Activated CD8-positive, alpha-beta memory T cell treated with anti-CD3 and anti-CD28 coated beads for 4 hours (primary cell): ENCODE results near the gene FAM13B.
"Not testable (repeated sequence)": the region's sequence is repeated elsewhere in the genome, so short reads cannot be mapped to it uniquely, and the experiment has no call there.

Source experiments
- DNase-seq, 2 donors: peaks; one replicate each; pipeline ENCODE4 v3.0.0-alpha.2; 2020; ENCODE audit warnings: low read depth in 2 of 2

FAM13B gene

DNA sequence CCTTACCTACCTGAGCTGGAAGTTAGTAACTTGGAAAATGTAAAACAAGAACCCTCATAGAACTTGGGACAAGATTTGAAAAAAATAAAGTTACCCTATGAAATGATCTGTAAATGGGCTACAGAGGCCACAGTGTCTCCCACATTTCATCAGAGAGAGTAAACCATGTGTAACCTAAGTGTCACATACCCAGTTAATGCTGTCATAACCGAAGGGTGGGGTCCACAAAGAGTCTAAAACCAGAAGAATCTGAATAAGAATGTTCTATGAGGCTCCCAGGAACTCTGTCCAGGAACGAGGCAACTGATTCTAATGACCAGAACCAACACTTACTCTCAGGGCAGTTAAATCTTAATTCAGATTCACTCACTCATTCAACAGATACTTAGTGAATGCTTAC is 1.0 kb upstream of the FAM13B start:
- no peak for DNase-seq

DNA sequence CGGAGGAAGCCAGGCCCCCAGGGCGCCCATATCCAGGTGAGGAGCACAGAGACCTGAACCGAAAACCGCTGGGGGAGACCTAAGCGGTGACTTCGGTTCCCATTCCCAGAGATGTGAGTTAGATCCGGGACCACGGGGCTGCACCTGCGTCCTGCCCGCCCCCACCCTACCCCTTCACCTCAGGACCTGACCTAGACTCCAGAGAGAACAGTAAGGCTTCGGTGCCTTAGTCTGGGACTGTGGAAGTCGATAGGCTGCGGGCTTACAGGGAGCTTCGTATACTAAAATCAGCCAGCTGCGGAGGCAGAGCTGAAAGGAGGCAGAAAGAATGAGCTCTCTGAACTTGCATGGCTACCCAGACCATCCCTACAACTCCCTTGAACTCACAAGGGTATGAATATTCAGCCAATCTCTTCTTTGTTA is 518 bp upstream of the FAM13B start:
- DNase-seq: no peak

GRCh38 chr5:138032028-138032571 is 779 bp downstream of the FAM13B start:
- DNase-seq: peak; percentile 22 to 27

GRCh38 chr5:138029944-138030343 is 2.9 kb downstream of the FAM13B start:
- DNase-seq: no peak

GRCh38 chr5:138029501-138029900 is 3.4 kb downstream of the FAM13B start:
- no peak for DNase-seq

DNA sequence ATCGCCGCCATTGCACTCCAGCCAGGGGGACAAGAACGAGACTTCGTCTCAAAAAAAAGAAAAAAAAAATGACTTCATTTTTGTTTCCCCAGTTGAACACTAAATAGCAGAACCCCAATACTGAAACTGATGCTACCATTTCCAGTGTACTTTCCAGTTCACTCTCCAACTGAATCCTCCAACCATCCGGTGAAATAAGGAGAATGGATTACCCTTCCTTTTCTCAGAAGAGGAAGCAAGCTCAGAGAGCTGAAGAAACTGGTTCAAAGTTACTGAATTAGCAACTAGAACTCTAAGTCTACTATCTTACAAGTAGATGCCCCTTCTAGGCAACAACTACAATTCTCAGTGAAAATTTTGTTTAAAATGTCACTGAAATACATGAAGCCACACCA is 3.9 kb downstream of the FAM13B start:
- DNase-seq: no peak

DNA sequence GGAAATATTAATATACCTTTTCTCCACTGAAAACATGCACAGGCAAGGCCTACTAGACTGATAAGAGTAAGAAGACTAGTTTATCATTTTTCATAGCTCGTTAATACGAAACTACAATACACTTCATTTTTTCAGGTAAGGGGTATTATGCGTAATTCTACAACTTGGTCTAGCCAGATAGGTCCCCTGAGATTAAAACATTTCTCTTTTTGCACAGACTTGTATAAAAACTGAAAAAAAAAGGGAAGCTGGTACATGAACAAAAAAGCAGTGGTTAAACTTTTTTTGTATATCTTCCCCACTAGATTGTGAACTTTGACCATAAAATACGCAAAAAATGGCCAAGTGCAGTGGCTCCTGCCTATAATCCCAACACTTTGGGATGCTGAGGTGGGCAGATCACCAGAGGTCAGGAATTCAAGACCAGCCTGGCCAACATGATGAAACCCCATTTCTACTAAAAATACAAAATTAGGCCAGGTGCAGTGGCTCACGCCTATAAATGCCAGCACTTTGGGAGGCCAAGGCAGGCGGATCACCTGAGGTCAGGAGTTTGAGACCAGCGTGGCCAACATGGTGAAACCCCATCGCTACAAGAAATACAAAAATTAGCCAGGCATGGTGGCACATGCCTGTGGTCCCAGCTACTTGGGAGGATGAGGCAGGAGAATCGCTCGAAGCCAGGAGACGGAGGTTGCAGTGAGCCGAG is 4.5 kb downstream of the FAM13B start:
- DNase-seq: not testable (repeated sequence)

GRCh38 chr5:138026793-138027192 is 6.1 kb downstream of the FAM13B start:
- DNase-seq: not testable (repeated sequence)

GRCh38 chr5:138025285-138025684 is 7.6 kb downstream of the FAM13B start:
- no peak for DNase-seq

- DNase-seq: no peak
Observed at GRCh38 chr5:138024117-138024516, 8.8 kb downstream of the FAM13B start.

DNA sequence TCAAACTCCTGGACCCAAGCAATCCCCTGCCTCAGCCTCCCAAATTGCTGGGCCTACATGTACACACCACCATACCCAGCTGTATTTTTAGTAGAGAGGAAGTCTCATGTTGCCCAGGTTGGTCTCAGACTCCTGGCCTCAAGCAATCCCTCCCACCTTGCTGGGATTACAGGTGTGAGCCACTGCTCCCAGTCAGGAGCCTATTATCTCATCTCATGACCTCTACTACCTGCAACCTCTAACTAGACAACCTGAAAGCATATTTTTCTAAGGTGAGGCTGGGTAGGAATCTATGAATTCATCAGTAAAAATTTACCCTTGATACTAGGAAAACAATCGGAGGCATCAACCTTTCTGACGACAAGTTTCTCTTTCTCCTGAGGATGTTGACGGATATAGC is 10.0 kb downstream of the FAM13B start:
- DNase-seq: no peak

- no peak for DNase-seq
Observed at GRCh38 chr5:138021771-138022170, 11.1 kb downstream of the FAM13B start.

DNA sequence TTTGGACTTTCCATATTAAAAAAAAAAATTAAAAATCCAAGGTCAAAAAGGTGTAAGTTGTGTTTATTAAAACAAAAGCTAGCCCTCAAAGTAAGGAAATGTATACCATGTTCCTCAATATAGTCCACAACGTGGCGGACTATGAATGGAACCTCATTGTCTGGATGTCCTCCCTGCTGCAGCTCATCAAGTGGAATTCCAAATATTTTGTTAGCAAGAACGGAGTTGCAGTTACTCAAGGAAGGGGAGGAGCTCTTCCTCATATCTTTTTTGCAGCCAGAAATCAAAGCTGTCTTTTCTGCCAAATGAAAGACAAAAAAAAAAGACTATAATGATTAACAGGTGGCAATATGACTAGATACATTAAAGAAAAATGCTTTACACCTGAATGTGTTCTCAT is 14.0 kb downstream of the FAM13B start:
- DNase-seq: no peak

GRCh38 chr5:138015916-138016315 is 17.0 kb downstream of the FAM13B start:
- DNase-seq: no peak

GRCh38 chr5:138011991-138012390 is 20.9 kb downstream of the FAM13B start:
- DNase-seq: no peak

DNA sequence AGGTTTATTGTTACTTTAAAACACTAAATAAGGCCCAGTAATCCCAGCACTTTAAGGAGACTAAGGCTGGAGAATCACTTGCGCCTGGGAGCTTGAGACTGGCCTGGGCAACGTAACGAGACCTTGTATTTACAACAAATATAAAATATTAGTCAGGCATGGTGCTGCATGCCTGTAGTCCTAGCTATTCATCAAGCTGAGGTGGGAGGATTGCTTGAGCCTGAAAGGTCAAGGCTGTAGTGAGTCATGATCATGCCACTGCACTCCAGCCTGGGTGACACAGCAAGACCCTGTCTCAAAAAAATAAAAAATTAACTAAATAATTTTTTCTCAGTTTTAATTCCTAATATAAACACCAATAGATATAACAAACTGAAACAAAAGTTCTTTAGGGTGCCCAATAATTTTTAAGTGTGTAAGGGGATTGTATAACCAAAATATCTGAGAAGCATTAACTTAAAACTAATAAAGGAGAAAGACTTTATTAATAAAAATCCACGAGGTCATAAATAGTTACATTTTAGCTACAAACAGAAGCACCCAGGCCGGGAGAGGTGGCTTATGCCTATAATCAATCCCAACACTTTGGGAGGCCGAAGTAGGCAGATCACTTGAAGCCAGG is 32.7 kb downstream of the FAM13B start:
- no peak for DNase-seq

DNA sequence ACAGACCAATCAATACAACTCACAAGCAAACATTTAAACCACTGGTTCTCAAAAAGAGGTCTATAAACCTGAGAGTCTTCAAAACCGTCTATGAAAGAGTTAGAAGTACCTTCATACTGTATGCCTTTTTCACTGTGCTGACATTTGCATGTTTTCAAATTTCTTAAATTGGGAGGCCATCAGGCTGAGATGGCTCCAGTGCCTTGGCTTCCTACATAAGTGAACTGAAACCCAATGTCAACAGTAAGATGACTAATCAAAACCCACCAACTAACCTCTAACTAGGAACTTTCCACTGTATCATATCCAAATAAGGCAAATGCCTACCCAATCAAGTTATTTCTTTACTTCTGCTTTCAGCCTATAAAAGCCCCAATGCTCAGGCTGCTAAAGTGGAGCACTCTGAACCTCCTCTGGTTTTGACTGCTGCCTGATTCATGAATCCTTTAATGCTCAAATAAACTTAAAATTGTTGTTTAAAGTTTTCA is 35.1 kb downstream of the FAM13B start:
- DNase-seq: no peak

GRCh38 chr5:137995749-137996128 is 37.1 kb downstream of the FAM13B start:
- no peak for DNase-seq

DNA sequence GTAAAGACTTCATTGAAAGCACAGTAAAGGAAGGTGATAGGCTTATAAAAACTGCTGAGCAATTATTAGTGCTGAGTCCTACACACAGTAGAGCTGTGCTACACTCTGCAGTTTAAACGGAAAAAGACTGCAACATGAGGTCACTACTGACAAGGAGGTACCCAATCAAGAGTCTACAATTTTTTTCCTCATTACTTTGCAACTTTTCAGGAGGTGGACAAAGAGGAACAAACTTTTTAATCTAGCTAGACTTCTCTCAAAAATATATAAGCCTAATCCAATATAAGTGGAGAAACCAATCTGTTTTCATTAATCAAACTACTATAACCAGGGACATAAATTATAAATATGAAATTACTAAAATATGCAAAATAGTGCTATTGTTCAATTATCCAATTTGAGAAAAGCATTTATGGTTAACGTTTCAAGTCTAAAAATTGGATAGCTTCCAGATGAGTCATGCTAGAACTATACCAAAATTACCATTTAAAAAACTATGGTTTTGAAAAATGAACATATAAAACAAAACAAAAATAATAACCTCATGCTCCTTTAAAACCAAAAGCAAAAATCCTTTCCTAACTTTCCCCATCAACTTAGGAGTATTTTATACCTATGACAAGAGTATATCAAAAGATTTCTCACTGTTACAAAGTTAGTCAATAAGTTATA is 37.7 kb downstream of the FAM13B start:
- no peak for DNase-seq

DNA sequence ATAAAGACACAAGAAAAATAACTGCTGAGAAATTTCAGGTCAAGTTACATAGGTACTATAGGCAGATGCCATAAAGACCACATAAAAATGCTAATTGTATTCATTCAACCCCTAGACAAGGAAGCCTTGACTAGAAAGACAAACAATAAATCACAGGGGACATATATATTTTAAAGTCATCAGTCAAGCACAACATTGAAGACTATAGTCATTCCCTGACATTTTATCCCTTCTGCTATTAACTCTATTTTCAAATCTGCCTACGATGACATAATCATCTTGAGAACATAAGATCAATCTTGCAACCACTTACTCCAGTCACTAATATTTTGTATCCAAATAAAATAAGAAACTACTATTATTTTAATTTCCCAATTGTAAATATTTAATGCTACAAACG is 38.3 kb downstream of the FAM13B start:
- no peak for DNase-seq

DNA sequence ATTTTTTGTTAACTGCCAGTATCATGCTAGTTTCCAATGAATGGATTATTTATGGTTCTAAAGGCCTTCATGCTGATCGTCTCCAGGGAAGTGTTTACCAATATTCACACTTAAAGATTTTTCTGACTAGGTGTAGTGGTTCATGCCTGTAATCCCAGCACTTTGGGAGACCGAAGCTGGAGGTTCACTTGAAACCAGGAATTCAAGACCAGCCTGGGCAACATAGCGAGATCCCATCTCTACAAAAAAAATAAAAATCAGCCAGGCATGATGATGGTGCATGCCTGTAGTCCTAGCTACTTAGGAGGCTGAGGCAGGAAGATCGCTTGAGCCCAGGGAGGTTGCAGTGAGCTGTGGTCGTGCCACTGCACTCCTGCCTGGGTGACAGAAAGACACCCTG is 43.5 kb downstream of the FAM13B start:
- DNase-seq: no peak

DNA sequence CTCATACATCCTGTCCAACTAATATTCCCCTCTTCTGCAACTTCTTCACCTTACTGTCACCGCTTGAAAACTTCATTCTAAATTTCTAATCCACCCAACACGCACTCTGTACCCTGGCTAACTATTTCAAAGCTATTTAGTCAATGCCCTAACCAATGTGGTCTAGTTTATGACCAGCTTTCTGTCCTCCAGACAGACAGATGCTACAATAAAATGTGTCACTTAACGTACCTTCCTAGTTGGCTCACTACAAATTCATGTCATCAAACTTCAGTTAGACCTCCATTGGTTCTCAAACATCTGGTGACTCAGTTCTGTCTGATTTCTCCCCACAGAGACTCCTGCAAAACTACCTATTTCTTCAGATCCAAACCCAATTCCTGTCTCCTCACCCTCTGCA is 57.7 kb downstream of the FAM13B start:
- no peak for DNase-seq

DNA sequence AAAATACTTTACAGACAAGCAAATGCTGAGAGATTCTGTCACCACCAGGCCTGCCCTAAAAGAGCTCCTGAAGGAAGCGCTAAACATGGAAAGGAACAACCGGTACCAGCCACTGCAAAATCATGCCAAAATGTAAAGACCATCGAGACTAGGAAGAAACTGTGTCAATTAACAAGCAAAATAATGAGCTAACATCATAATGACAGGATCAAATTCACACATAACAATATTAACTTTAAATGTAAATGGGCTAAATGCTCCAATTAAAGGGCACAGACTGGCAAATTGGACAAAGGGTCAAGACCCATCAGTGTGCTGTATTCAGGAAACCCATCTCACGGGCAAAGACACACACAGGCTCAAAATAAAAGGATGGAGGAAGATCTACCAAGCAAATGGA is 62.5 kb downstream of the FAM13B start:
- DNase-seq: not testable (repeated sequence)
